ENCODE measurements around the gene FANCE.
"Not testable (repeated sequence)": the region's sequence is repeated elsewhere in the genome, so short reads cannot be mapped to it uniquely, and the experiment has no call there.

Gene FANCE

GRCh38 chr6:35432702-35433101, 19.4 kb upstream of the FANCE start:
- not testable (repeated sequence) for DNase-seq (ENCODE audit: low read depth in 2 of 2)

- no peak for DNase-seq (ENCODE audit: low read depth in 2 of 2)
Measured at GRCh38 chr6:35435074-35435837, 16.9 kb upstream of the FANCE start.

- DNase-seq (ENCODE audit: low read depth in 2 of 2) = no peak
Measured at GRCh38 chr6:35436071-35436857, 15.9 kb upstream of the FANCE start.

- DNase-seq (ENCODE audit: low read depth in 2 of 2) = not testable (repeated sequence)
Measured at GRCh38 chr6:35438378-35439065, 13.6 kb upstream of the FANCE start.

- no peak for DNase-seq (ENCODE audit: low read depth in 2 of 2)
Measured at GRCh38 chr6:35439308-35439707, 12.8 kb upstream of the FANCE start.

GRCh38 chr6:35441205-35441604, 10.9 kb upstream of the FANCE start:
- no peak for DNase-seq (ENCODE audit: low read depth in 2 of 2)

- no peak for DNase-seq (ENCODE audit: low read depth in 2 of 2)
Measured at GRCh38 chr6:35441642-35442041, 10.5 kb upstream of the FANCE start.

DNA sequence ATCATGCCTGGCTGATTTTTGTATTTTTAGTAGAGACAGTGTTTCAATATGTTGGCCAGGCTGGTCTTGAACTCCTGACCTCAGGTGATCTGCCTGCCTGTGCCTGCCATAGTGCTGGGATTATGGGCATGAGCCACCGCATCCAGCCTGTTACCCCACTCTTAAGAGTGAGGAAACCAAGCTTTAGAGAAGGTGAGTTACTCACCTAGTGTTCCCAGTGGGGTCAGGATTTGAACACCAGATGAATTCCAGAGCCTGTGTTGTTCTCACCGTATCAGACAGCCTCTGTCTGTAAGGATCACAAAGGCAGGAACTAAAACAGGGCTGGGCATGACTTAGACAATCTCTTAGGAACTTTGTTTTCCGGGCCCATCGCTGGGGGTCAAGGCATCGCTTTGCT, 9.4 kb upstream of the FANCE start:
- no peak for DNase-seq (ENCODE audit: low read depth in 2 of 2)

GRCh38 chr6:35443341-35444030, 8.7 kb upstream of the FANCE start:
- no peak for DNase-seq (ENCODE audit: low read depth in 2 of 2)

GRCh38 chr6:35445691-35446090, 6.4 kb upstream of the FANCE start:
- DNase-seq (ENCODE audit: low read depth in 2 of 2) = no peak

DNA sequence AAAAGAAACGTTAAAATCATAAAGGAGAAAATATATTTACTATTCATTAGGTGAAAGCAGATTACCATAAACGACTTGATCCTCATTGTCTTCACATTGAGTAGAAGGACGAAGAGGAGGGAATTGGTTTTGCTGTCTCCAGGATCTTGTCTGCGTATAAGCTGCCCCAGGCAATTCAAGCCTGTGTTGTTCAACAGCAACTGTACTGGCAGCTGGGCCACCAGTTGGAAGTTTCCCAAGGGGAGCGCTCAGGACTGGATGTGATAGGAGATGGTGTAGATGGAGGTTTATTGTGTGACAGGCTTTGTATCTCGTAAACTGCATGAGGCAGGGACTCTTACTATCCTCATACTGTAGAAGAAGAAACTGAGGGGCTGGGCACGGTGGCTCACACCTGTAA, 3.9 kb upstream of the FANCE start:
- no peak for DNase-seq (ENCODE audit: low read depth in 2 of 2)

GRCh38 chr6:35449287-35449881, 2.8 kb upstream of the FANCE start:
- no peak for DNase-seq (ENCODE audit: low read depth in 2 of 2)

DNA sequence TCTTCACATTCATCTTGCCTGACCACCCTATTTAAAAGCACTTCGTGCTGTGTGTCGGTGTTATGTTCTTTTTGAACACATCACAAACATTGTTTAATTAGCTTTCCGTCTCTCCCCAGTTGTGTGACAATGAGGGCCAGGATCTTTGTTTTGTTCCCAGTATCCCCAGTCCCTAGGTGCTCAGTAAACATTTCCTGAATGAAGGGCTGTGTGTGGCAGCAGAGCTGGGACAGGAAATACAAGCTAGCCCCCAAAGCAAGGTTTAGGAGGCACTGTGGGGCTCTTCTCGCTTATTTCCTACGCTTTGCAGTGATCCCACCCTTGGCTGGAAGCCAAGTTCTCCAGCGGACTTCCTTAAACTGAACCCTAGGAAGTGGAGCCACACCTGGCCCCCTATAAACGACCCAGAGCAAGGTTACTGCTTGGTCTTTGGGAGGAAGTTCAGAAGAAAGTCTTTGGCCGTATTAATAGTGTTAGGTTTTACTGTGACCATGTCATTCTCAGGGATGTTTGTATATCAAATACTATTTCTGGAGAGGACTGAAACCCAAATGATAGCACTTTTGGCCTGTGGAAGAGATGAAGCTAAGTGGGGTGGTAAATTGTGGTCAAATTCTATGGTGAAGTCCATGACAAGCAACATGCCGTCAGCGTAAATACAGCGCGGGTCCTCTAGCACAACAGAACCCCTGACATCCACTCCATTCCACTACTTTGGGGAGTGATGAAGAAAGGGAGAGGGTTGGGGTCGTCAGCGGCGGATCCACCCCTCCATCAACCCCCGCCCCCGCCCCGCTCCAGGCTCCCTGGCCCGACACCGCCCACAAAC, 570 bp upstream of the FANCE start:
- no peak for DNase-seq (ENCODE audit: low read depth in 2 of 2)

DNA sequence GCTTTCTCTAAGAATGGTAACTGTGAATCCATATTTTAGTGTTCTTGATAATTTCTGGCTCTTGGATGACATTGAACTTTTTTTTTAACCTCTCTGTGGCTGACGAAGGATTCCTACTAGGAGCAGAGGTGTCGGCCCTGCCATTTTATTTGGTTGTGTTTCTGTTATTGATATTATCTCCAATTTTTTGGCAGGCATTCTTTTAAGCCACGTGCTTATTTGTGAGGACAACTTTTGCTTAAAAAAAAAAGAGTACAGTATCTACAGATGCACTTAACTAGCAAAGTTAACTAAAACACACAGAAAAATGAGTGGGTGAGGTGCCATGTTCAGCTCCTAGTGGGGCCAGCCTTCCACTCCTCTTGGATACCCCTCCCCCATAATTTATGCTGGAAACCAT, 1.1 kb downstream of the FANCE start:
- no peak for DNase-seq (ENCODE audit: low read depth in 2 of 2)

- no peak for DNase-seq (ENCODE audit: low read depth in 2 of 2)
Measured at GRCh38 chr6:35454391-35455110, 2.4 kb downstream of the FANCE start.

DNA sequence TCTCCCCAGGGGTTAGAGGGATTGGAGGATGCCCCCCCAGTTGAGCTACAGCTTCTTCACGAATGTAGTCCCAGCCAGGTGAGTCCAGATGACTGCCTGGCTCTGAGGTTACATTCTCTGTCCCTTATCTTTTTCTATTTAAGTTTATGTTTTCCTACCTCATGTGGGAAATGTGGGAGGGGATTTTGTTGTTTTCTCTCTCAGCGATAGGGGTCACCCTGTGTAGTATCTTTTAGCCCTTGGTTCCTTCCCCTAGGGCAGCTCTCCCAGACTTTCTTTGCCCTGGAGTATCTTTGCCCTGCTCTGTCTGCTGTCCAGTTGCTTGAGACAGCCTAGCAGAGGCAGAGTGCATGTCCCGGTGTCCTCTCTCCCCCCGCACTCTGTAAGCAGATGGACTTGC, 5.8 kb downstream of the FANCE start:
- DNase-seq (ENCODE audit: low read depth in 2 of 2) = no peak

- DNase-seq (ENCODE audit: low read depth in 2 of 2) = no peak
Measured at GRCh38 chr6:35461270-35461669, 9.1 kb downstream of the FANCE start.

GRCh38 chr6:35463292-35463691, 11.2 kb downstream of the FANCE start:
- DNase-seq (ENCODE audit: low read depth in 2 of 2) = no peak

DNA sequence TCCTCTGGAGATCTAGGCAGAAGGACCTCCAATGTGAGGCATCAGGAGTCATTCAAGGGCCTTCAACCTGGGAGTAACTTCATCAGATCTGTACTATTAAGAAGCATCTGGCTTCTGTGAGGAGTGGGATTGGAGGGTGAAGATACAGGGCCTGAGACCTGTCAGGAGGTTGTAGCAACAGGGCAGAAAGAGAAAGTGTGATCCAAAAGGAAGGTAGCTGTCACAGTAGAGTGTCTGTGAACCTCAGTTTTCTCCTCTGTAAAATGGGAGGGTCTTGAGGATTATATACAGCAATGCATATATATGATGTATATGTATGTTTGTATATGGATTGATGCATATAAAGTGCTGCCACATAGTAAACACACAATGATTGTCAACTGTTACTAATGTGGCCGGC, 13.5 kb downstream of the FANCE start:
- no peak for DNase-seq (ENCODE audit: low read depth in 2 of 2)
